AG20443 (cell line): ENCODE results near the gene ADAM33.

Source experiments
- DNase-seq: peaks from one replicate; pipeline ENCODE4 v3.0.0; 2012; ENCODE audit warnings: low spot score, mixed read lengths

ADAM33 gene

GRCh38 chr20:3689978-3690377, 8.2 kb upstream of the ADAM33 start:
- no peak for DNase-seq

- DNase-seq: peak; percentile 84
Measured at GRCh38 chr20:3687655-3688054, 5.8 kb upstream of the ADAM33 start.

- peak; percentile 93 for DNase-seq
Measured at GRCh38 chr20:3686867-3687321, 5.1 kb upstream of the ADAM33 start.

- no peak for DNase-seq
Measured at GRCh38 chr20:3686421-3686820, 4.6 kb upstream of the ADAM33 start.

GRCh38 chr20:3685341-3685740, 3.5 kb upstream of the ADAM33 start:
- DNase-seq: no peak

GRCh38 chr20:3681352-3681930, 369 bp downstream of the ADAM33 start:
- DNase-seq: no peak

GRCh38 chr20:3680701-3681351, 984 bp downstream of the ADAM33 start:
- DNase-seq: no peak

- peak; percentile 77 for DNase-seq
Measured at GRCh38 chr20:3679749-3680700, 1.8 kb downstream of the ADAM33 start.

GRCh38 chr20:3678856-3679720, 2.7 kb downstream of the ADAM33 start:
- DNase-seq: peak; percentile 53

GRCh38 chr20:3678198-3678597, 3.6 kb downstream of the ADAM33 start:
- no peak for DNase-seq

- DNase-seq: no peak
Measured at GRCh38 chr20:3677733-3678132, 4.1 kb downstream of the ADAM33 start.

GRCh38 chr20:3674995-3675900, 6.6 kb downstream of the ADAM33 start:
- DNase-seq: no peak

GRCh38 chr20:3674447-3674846, 7.4 kb downstream of the ADAM33 start:
- no peak for DNase-seq

- DNase-seq: no peak
Measured at GRCh38 chr20:3673221-3674070, 8.4 kb downstream of the ADAM33 start.

GRCh38 chr20:3672547-3673171, 9.2 kb downstream of the ADAM33 start:
- no peak for DNase-seq

- no peak for DNase-seq
Measured at GRCh38 chr20:3671986-3672546, 9.7 kb downstream of the ADAM33 start.

- no peak for DNase-seq
Measured at GRCh38 chr20:3670945-3671344, 10.9 kb downstream of the ADAM33 start.

- DNase-seq: no peak
Measured at GRCh38 chr20:3670511-3670910, 11.3 kb downstream of the ADAM33 start.
